Neural cell (in vitro differentiated cells): ENCODE results near the gene TCFL5.

Source experiments
- EZH2 ChIP-seq: fragments of 200-600, 300-800 bp; shearing (Covaris generic), sonication (generic); IDR thresholded peaks from 2 replicates; pipeline ENCODE4 v1.6.1; 2014; ENCODE audit warnings: antibody characterized with exemption, low read length, borderline replicate concordance, mild to moderate bottlenecking; ENCODE audit not compliant: insufficient read depth, poor library complexity, severe bottlenecking
- POLR2AphosphoS5 ChIP-seq: IDR thresholded peaks from 2 replicates; pipeline ENCODE4 v1.6.1; 2012
- SMC3 ChIP-seq: fragments of 450-650 bp; conservative IDR thresholded peaks from 2 replicates; pipeline ENCODE4 v1.6.1; 2014; ENCODE audit warnings: antibody characterized with exemption, mild to moderate bottlenecking, moderate library complexity; ENCODE audit not compliant: poor library complexity
- TAF1 ChIP-seq: IDR thresholded peaks from 2 replicates; pipeline ENCODE4 v1.6.1; 2012; ENCODE audit warnings: low read depth
- TF ChIP-seq, protein P1 (sequence below): fragments of 450-650 bp; IDR thresholded peaks from 2 replicates; pipeline ENCODE4 v1.5.1; 2014; ENCODE audit warnings: antibody characterized with exemption, mild to moderate bottlenecking, moderate library complexity; ENCODE audit not compliant: poor library complexity, severe bottlenecking
- TF ChIP-seq, protein P2 (sequence below): IDR thresholded peaks from 2 replicates; pipeline ENCODE4 v1.6.1; 2012; ENCODE audit warnings: borderline replicate concordance

DNA sequence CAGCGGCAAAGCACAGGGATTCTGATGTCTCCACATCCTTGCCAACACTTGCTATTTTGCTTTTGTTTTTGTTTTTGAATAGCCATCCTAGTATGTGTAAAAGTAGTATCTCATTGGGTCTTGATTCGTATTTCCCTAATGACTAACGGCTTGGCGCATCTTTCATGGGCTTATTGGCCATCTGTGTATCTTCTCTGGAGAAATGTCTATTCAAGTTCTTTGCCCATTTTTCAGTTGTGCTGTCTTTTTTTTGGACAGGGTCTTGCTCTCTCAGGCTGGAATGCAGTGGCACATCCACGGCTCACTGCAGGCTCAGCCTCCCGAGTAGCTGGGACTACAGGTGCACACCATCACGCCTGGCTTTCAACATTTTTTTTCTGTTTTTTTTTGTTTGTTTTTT, 17.4 kb downstream of the TCFL5 start:
- TF ChIP-seq TAF1 (no peak), SMC3 (no peak), POLR2AphosphoS5 (no peak), EZH2 (no peak)
- TF ChIP-seq, protein P1, sequence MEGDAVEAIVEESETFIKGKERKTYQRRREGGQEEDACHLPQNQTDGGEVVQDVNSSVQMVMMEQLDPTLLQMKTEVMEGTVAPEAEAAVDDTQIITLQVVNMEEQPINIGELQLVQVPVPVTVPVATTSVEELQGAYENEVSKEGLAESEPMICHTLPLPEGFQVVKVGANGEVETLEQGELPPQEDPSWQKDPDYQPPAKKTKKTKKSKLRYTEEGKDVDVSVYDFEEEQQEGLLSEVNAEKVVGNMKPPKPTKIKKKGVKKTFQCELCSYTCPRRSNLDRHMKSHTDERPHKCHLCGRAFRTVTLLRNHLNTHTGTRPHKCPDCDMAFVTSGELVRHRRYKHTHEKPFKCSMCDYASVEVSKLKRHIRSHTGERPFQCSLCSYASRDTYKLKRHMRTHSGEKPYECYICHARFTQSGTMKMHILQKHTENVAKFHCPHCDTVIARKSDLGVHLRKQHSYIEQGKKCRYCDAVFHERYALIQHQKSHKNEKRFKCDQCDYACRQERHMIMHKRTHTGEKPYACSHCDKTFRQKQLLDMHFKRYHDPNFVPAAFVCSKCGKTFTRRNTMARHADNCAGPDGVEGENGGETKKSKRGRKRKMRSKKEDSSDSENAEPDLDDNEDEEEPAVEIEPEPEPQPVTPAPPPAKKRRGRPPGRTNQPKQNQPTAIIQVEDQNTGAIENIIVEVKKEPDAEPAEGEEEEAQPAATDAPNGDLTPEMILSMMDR, result no peak
- TF ChIP-seq, protein P2, sequence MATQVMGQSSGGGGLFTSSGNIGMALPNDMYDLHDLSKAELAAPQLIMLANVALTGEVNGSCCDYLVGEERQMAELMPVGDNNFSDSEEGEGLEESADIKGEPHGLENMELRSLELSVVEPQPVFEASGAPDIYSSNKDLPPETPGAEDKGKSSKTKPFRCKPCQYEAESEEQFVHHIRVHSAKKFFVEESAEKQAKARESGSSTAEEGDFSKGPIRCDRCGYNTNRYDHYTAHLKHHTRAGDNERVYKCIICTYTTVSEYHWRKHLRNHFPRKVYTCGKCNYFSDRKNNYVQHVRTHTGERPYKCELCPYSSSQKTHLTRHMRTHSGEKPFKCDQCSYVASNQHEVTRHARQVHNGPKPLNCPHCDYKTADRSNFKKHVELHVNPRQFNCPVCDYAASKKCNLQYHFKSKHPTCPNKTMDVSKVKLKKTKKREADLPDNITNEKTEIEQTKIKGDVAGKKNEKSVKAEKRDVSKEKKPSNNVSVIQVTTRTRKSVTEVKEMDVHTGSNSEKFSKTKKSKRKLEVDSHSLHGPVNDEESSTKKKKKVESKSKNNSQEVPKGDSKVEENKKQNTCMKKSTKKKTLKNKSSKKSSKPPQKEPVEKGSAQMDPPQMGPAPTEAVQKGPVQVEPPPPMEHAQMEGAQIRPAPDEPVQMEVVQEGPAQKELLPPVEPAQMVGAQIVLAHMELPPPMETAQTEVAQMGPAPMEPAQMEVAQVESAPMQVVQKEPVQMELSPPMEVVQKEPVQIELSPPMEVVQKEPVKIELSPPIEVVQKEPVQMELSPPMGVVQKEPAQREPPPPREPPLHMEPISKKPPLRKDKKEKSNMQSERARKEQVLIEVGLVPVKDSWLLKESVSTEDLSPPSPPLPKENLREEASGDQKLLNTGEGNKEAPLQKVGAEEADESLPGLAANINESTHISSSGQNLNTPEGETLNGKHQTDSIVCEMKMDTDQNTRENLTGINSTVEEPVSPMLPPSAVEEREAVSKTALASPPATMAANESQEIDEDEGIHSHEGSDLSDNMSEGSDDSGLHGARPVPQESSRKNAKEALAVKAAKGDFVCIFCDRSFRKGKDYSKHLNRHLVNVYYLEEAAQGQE, result no peak
